Fibroblast of skin of scalp (primary cell): ENCODE measurements around the gene ZNF117. TPM values are rescaled to one million over a fixed set of nuclear protein-coding genes. Genes with fewer than 3 reads are reported as not detected.
"Not testable (repeated sequence)": the region's sequence is repeated elsewhere in the genome, so short reads cannot be mapped to it uniquely, and the experiment has no call there.

ENCODE experiments used
- DNase-seq: peaks from one replicate; pipeline ENCODE4 v3.0.0-alpha.2; 2013
- polyA plus RNA-seq, 2 experiments: library from polyadenylated mRNA; unstranded; fragments of 120-200 nt; gene quantifications; one replicate each; pipeline ENCODE4 v1.2.1, GENCODE V29; 2013; ENCODE audit not compliant: insufficient read length in 2 of 2

Gene ZNF117
- 4.2 TPM for polyA plus RNA-seq (2013, experiment 1 of 2; ENCODE audit: insufficient read length)
- polyA plus RNA-seq (2013, experiment 2 of 2; ENCODE audit: insufficient read length) = 4.6 TPM

GRCh38 chr7:64990936-64991335, at the start of gene ZNF117:
Gene ZNF117 (minus strand): TSS chr7:64991036.
- DNase-seq = no peak

GRCh38 chr7:65038767-65039166, 47.9 kb upstream of the ZNF117 start:
- DNase-seq = peak; percentile 1

- DNase-seq = peak; percentile 96
These were observed 47.2 kb upstream of the ZNF117 start for GRCh38 chr7:65037740-65038688.

- not testable (repeated sequence) for DNase-seq
These were observed 45.7 kb upstream of the ZNF117 start for GRCh38 chr7:65036526-65036925.

GRCh38 chr7:65035469-65035868, 44.6 kb upstream of the ZNF117 start:
- not testable (repeated sequence) for DNase-seq

GRCh38 chr7:65034120-65034782, 43.4 kb upstream of the ZNF117 start:
- peak; percentile 16 for DNase-seq

- not testable (repeated sequence) for DNase-seq
These were observed 42.6 kb upstream of the ZNF117 start for GRCh38 chr7:65033391-65033790.

- not testable (repeated sequence) for DNase-seq
These were observed 34.2 kb upstream of the ZNF117 start for GRCh38 chr7:65025023-65025422.

GRCh38 chr7:65020978-65021377, 30.1 kb upstream of the ZNF117 start:
- not testable (repeated sequence) for DNase-seq

- not testable (repeated sequence) for DNase-seq
These were observed 19.0 kb upstream of the ZNF117 start for GRCh38 chr7:65009881-65010280.

- not testable (repeated sequence) for DNase-seq
These were observed 18.6 kb upstream of the ZNF117 start for GRCh38 chr7:65009394-65009793.

- not testable (repeated sequence) for DNase-seq
These were observed 16.2 kb upstream of the ZNF117 start for GRCh38 chr7:65007036-65007435.

- peak; percentile 96 for DNase-seq
These were observed 15.5 kb upstream of the ZNF117 start, which contains the start of gene ERV3-1 for GRCh38 chr7:65006094-65006992. Gene ERV3-1 (minus strand): TSS chr7:65006687. CDS start chr7:64993026, 13,661 bp downstream.

- DNase-seq = no peak
These were observed 13.7 kb upstream of the ZNF117 start for GRCh38 chr7:65004575-65004974.

GRCh38 chr7:65002972-65003585, 12.2 kb upstream of the ZNF117 start:
- DNase-seq = no peak

GRCh38 chr7:65001291-65001814, 10.5 kb upstream of the ZNF117 start:
- DNase-seq = no peak

- no peak for DNase-seq
These were observed 8.5 kb upstream of the ZNF117 start for GRCh38 chr7:64999165-65000004.

- DNase-seq = no peak
These were observed 8.0 kb upstream of the ZNF117 start for GRCh38 chr7:64998865-64999164.

GRCh38 chr7:64997927-64998391, 7.1 kb upstream of the ZNF117 start:
- no peak for DNase-seq

GRCh38 chr7:64997164-64997908, 6.5 kb upstream of the ZNF117 start:
- no peak for DNase-seq
